Fibroblast of lung (primary cell): Measurements from ENCODE around the gene MUC4.

Experiments
- EZH2 ChIP-seq: IDR thresholded peaks from 2 replicates; pipeline ENCODE4 v1.5.1; 2012; ENCODE audit warnings: low read length, control low read depth, mild to moderate bottlenecking; ENCODE audit errors: missing control alignments
- TF ChIP-seq, protein P1 (sequence below), 2 donors: IDR thresholded peaks in 1 of 2; conservative IDR thresholded peaks in 1 of 2; 1 replicate in 1 of 2; 2 replicates in 1 of 2; pipeline ENCODE4 v1.5.1; 2011 to 2012; ENCODE audit warnings: low read length in 2 of 2, control low read depth in 1 of 2, inconsistent platforms in 1 of 2, low read depth in 1 of 2, mild to moderate bottlenecking in 1 of 2

DNA sequence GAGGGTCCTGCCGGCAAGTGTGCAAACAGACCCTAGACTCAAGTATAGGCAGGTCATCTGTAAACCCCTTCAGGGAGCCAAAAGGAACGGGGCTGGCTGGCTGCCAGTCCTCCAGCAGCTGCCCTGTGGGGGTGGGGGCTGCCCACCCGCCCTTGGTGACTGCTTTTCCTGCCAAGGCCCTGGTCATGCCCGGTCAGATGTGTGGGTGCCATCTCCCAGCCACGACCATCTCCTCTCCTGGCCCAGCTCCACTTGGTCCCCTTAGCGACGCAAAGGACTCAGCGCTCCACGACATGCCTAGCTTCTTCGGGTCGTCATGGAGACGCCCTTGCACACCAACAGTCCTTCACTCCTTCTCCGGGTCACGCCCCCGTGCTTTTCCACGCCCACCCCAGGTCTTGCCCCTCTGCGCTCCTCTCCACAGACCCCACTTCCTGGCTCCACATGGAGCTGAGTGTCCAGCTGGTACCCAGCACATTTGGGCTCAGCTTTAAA, 2.4 kb downstream of the MUC4 start:
- TF ChIP-seq EZH2: no peak
- TF ChIP-seq, protein P1, sequence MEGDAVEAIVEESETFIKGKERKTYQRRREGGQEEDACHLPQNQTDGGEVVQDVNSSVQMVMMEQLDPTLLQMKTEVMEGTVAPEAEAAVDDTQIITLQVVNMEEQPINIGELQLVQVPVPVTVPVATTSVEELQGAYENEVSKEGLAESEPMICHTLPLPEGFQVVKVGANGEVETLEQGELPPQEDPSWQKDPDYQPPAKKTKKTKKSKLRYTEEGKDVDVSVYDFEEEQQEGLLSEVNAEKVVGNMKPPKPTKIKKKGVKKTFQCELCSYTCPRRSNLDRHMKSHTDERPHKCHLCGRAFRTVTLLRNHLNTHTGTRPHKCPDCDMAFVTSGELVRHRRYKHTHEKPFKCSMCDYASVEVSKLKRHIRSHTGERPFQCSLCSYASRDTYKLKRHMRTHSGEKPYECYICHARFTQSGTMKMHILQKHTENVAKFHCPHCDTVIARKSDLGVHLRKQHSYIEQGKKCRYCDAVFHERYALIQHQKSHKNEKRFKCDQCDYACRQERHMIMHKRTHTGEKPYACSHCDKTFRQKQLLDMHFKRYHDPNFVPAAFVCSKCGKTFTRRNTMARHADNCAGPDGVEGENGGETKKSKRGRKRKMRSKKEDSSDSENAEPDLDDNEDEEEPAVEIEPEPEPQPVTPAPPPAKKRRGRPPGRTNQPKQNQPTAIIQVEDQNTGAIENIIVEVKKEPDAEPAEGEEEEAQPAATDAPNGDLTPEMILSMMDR (conservative IDR thresholded peaks at IDR 0.05 in 1 of 2, IDR thresholded peaks at IDR 0.05 in 1 of 2; ENCODE audit: low read depth in 1 of 2, low read length in 2 of 2): no peak
